Ureter (tissue), 1 donor: ENCODE measurements around the gene ZNF491. TPM values are rescaled to one million over a fixed set of nuclear protein-coding genes. Genes with fewer than 3 reads are reported as not detected.

Experiments
- total RNA-seq: library from RNA; stranded (reverse); gene quantifications from one replicate; pipeline ENCODE4 v1.2.4, GENCODE V29; 2023
- donor health status: DM: yes; HTN: yes; CAD: no.

Gene ZNF491
- total RNA-seq, 1 donor from 2014 or later, result 2.3 TPM

Other genes with a start within 250 kb of the ZNF491 start
- 46.2 TPM for gene ELOF1, start 239.3 kb upstream of the ZNF491 start, total RNA-seq
- 19.9 TPM for gene ACP5, start 220.9 kb upstream of the ZNF491 start, total RNA-seq
- 20.7 TPM for gene ZNF627, start 201.0 kb upstream of the ZNF491 start, total RNA-seq
- gene ZNF823, start 59.6 kb upstream of the ZNF491 start, total RNA-seq, result 21.5 TPM
- 17.9 TPM for gene ZNF441, start 31.5 kb upstream of the ZNF491 start, total RNA-seq
- 74.7 TPM for gene ZNF440, start 15.8 kb downstream of the ZNF491 start, total RNA-seq
- gene ZNF439, start 50.2 kb downstream of the ZNF491 start, total RNA-seq, result 25.3 TPM
- gene ZNF69, start 89.3 kb downstream of the ZNF491 start, total RNA-seq, result 17.9 TPM
- 27.0 TPM for gene ZNF700, start 126.6 kb downstream of the ZNF491 start, total RNA-seq
- 8.7 TPM for gene ZNF763, start 166.5 kb downstream of the ZNF491 start, total RNA-seq
- 20.0 TPM for gene ZNF433, start 237.2 kb downstream of the ZNF491 start, total RNA-seq